Uterus (tissue), 2 donors: Measurements from ENCODE around the gene ARHGEF2.

Source experiments
- POLR2A ChIP-seq, 2 donors: fragments of 450-650 bp; IDR thresholded peaks; one replicate each; pipeline ENCODE4 v1.6.1; 2016; ENCODE audit warnings: antibody characterized with exemption in 2 of 2, mild to moderate bottlenecking in 1 of 2, moderate library complexity in 1 of 2
- TF ChIP-seq, protein P1 (sequence below), 4 experiments: fragments of 200-600 bp in 2 of 4; fragments of 450-650 bp in 2 of 4; sonication (generic) in 2 of 4; IDR thresholded peaks; one replicate each; pipeline ENCODE4 v1.5.1; 2016 to 2019; ENCODE audit warnings: antibody characterized with exemption in 4 of 4, mild to moderate bottlenecking in 2 of 4, moderate library complexity in 1 of 4

GRCh38 chr1:156024801-156025200, 46.5 kb upstream of the ARHGEF2 start:
- TF ChIP-seq, protein P1, sequence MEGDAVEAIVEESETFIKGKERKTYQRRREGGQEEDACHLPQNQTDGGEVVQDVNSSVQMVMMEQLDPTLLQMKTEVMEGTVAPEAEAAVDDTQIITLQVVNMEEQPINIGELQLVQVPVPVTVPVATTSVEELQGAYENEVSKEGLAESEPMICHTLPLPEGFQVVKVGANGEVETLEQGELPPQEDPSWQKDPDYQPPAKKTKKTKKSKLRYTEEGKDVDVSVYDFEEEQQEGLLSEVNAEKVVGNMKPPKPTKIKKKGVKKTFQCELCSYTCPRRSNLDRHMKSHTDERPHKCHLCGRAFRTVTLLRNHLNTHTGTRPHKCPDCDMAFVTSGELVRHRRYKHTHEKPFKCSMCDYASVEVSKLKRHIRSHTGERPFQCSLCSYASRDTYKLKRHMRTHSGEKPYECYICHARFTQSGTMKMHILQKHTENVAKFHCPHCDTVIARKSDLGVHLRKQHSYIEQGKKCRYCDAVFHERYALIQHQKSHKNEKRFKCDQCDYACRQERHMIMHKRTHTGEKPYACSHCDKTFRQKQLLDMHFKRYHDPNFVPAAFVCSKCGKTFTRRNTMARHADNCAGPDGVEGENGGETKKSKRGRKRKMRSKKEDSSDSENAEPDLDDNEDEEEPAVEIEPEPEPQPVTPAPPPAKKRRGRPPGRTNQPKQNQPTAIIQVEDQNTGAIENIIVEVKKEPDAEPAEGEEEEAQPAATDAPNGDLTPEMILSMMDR (IDR thresholded peaks at IDR 0.05), result no peak
- no peak for TF ChIP-seq POLR2A (IDR thresholded peaks at IDR 0.05)
